IPS DF 6.9 (cell line): ENCODE measurements around the gene HSPB1.
"Not testable (repeated sequence)": the region's sequence is repeated elsewhere in the genome, so short reads cannot be mapped to it uniquely, and the experiment has no call there.

Source experiments
- DNase-seq: peaks from one replicate; pipeline ENCODE4 v3.0.0-alpha.2; 2013; ENCODE audit warnings: low read depth, low spot score
- H3K27ac ChIP-seq: one replicate; pipeline ENCODE4 v1.5.1; 2013; ENCODE audit warnings: low read length, control low read depth
- H3K27me3 ChIP-seq: 2 replicates; pipeline ENCODE4 v1.6.1; 2013; ENCODE audit warnings: mild to moderate bottlenecking, low read length; ENCODE audit not compliant: control insufficient read depth, insufficient read depth
- H3K36me3 ChIP-seq: 2 replicates; pipeline ENCODE4 v1.6.1; 2013; ENCODE audit warnings: low read length; ENCODE audit not compliant: control insufficient read depth, insufficient read depth
- H3K4me1 ChIP-seq: 2 replicates; pipeline ENCODE4 v1.6.1; 2013; ENCODE audit warnings: low read length; ENCODE audit not compliant: control insufficient read depth, insufficient read depth
- H3K4me3 ChIP-seq: 2 replicates; pipeline ENCODE4 v1.5.1; 2013; ENCODE audit warnings: mild to moderate bottlenecking, low read length
- H3K9me3 ChIP-seq: 2 replicates; pipeline ENCODE4 v1.6.1; 2013; ENCODE audit warnings: low read length, inconsistent platforms; ENCODE audit not compliant: control insufficient read depth, insufficient read depth
- WGBS: extraction: QIAGEN DNeasy Blood & Tissue Kit; methylation state at CpG from one replicate; pipeline ENCODE4 v1.1.7; 2013; ENCODE audit warnings: mixed read lengths, missing lambda C conversion rate; ENCODE audit not compliant: insufficient read length, insufficient coverage; 5-methylcytosine and 5-hydroxymethylcytosine counted together

Gene HSPB1

GRCh38 chr7:76308874-76309273 lies 6.4 kb downstream of the HSPB1 start:
- DNase-seq, H3K27me3 ChIP-seq, H3K27ac ChIP-seq, H3K4me1 ChIP-seq, H3K36me3 ChIP-seq, H3K9me3 ChIP-seq, H3K4me3 ChIP-seq: not testable (repeated sequence)
- no CpG with 5 or more reads among the region's 12 CpGs for WGBS

DNA sequence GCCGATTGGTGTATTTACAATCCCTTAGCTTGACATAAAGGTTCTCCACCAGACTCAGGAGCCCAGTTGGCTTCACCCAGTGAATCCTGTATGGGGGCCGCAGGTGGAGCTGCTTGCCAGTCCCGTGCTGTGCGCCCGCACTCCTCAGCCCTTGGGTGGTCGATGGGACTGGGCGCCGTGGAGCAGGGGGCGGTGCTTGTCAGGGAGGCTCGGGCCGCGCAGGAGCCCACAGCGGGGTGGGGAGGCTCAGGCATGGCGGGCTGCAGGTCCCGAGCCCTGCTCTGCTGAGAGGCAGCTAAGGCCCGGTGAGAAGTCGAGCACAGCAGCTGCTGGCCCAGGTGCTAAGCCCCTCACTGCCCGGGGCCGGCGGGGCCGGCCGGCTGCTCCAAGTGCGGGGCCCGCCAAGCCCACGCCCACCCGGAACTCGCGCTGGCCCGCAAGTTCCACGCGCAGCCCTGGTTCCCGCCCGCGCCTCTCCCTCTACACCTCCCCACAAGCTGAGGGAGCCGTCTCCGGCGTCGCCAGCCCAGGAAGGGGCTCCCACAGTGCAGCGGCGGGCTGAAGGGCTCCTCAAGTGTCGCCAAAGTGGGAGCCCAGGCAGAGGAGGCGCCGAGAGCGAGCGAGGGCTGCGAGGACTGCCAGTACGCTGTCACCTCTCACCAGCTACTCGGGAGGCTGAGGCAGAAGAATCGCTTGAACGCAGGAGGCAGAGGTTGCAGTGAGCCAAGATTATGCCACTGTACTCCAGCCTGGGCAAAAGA lies 7.0 kb downstream of the HSPB1 start:
- not testable (repeated sequence) for H3K4me3 ChIP-seq, DNase-seq, H3K36me3 ChIP-seq, H3K27me3 ChIP-seq, H3K4me1 ChIP-seq, H3K27ac ChIP-seq, H3K9me3 ChIP-seq
- no CpG with 5 or more reads among the region's 50 CpGs for WGBS

DNA sequence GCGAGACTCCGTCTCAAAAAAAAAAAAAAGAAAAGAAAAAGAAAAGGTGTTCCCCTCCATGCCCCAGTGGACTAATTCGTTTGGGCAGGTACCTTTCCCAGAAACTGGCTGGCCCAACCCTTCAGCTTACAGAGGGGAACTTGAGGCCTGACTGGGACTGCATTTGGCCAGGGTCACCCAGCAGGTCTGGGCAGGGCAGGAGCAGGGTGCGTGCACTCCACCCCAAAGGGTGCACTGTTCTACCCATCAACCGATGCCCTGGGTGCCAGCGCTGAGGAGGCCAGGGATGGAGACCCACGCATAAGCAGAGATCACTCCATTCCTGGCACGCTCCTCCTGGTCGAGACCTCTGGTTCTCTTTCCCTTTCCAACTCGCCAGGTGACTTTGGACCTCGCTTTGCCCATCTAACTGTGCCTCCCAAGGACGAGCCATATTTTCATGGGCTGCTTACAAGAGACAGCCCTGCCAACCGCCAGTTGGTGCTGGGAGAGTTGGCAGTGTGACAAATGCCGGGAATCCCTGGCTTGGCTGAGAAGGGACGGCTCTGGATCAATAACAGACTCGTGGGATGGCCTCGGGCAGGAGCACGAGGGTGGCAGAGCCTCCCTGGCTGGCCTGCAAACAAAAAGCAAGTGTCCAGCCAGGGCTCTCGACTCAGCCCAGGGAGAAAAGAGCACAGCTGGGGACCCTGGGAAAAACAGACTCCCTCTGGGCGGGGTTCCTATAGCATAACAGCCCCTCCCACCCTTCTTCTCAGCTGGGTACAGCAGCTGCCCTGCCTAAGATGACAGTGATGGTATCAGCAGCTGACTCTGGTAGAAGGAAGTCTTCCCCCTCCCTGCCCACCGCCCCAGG lies 7.9 kb downstream of the HSPB1 start:
- WGBS = no CpG with 5 or more reads among the region's 21 CpGs
- Histone ChIP-seq H3K36me3 (no peaks in the 10 kb centered on the region), H3K4me3 (no peak overlapping the region), H3K27ac (no peak overlapping the region), H3K27me3 (no peaks in the 10 kb centered on the region), H3K4me1 (no peaks in the 10 kb centered on the region), H3K9me3 (no peaks in the 10 kb centered on the region)
- DNase-seq = no peak

- H3K27me3 ChIP-seq, H3K4me1 ChIP-seq, H3K9me3 ChIP-seq, H3K4me3 ChIP-seq, DNase-seq, H3K36me3 ChIP-seq, H3K27ac ChIP-seq: not testable (repeated sequence)
- WGBS = no CpG with 5 or more reads among the region's 6 CpGs
Measured at GRCh38 chr7:76311838-76312237, 9.4 kb downstream of the HSPB1 start.

DNA sequence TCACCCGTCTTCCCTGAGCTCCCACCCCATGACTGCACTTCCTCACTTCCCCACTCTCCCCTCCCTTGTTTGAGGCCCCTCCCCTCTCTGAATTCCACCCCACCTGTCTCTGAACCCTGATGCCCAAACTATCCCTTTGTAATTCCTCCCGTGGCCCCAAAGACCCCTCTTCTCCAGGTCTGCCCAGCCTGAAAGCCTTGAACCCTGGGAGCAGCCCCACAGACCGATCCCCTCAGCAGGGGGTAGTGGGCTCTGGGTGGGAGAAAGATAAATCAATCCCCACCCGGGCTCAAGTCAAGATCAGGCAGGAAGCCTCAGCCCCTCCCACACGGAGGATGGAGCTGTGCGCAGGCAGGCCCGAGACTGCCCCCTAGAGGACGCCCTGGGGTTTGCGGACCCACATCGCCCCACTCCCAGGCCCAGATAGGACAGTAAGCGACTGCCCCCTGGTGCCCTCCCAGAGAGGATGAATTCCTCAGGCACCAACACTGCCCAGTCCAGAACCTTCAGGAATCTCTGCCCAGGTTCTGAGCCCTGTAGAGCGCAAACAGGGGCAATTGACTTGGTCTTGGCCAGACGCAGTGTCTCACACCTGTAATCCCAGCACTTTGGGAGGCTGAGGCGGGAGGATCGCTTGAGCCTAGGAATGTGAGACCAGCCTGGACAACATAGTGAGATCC lies 11.7 kb downstream of the HSPB1 start:
- no peaks in the 10 kb centered on the region for H3K9me3 ChIP-seq
- DNase-seq = peak; percentile 94
- no peaks in the 10 kb centered on the region for H3K27me3 ChIP-seq
- peak overlapping the region; percentile 23; the same call in 1 of the 2 replicates for H3K4me3 ChIP-seq
- H3K4me1 ChIP-seq = peaks cover 5% of the 10 kb centered on the region; the same call in 1 of the 2 replicates
- no peaks in the 10 kb centered on the region for H3K36me3 ChIP-seq
- H3K27ac ChIP-seq = no peak overlapping the region
- WGBS = no CpG with 5 or more reads among the region's 15 CpGs

- not testable (repeated sequence) for H3K9me3 ChIP-seq
- no CpG with 5 or more reads among the region's 6 CpGs for WGBS
Measured at GRCh38 chr7:76314740-76315139, 12.3 kb downstream of the HSPB1 start.

GRCh38 chr7:76315364-76315763 lies 12.9 kb downstream of the HSPB1 start:
- no CpG with 5 or more reads among the region's 5 CpGs for WGBS
- H3K36me3 ChIP-seq = no peaks in the 10 kb centered on the region
- no peak for DNase-seq
- no peak overlapping the region for H3K4me3 ChIP-seq
- H3K27ac ChIP-seq = no peak overlapping the region
- H3K9me3 ChIP-seq = no peaks in the 10 kb centered on the region
- H3K27me3 ChIP-seq = no peaks in the 10 kb centered on the region
- peaks cover 5% of the 10 kb centered on the region; the same call in 1 of the 2 replicates for H3K4me1 ChIP-seq

More at GRCh38 chr7:76314740-76315139, 12.3 kb downstream of the HSPB1 start:
- H3K4me3 ChIP-seq, H3K27ac ChIP-seq, H3K27me3 ChIP-seq, H3K4me1 ChIP-seq, H3K36me3 ChIP-seq, DNase-seq: not testable (repeated sequence)

GRCh38 chr7:76316984-76317781 lies 14.7 kb downstream of the HSPB1 start:
- Histone ChIP-seq H3K27me3 (no peaks in the 10 kb centered on the region), H3K36me3 (no peaks in the 10 kb centered on the region), H3K27ac (no peak overlapping the region), H3K4me1 (peaks cover 5% of the 10 kb centered on the region; the same call in 1 of the 2 replicates), H3K4me3 (no peak overlapping the region), H3K9me3 (no peaks in the 10 kb centered on the region)
- DNase-seq = no peak
- no CpG with 5 or more reads among the region's 14 CpGs for WGBS

- peak overlapping the region; percentile 67; the same call in 1 of the 2 replicates for H3K4me3 ChIP-seq
- H3K27ac ChIP-seq = no peak overlapping the region
- H3K9me3 ChIP-seq = no peaks in the 10 kb centered on the region
- DNase-seq = no peak
- no peaks in the 10 kb centered on the region for H3K36me3 ChIP-seq
- WGBS = no CpG with 5 or more reads among the region's 50 CpGs
- H3K27me3 ChIP-seq = no peaks in the 10 kb centered on the region
- H3K4me1 ChIP-seq = peaks cover 5% of the 10 kb centered on the region; the same call in 1 of the 2 replicates
Measured at GRCh38 chr7:76317782-76318487, 15.5 kb downstream of the HSPB1 start.
